ENCODE measurements around the gene MMRN1.
"Not testable (repeated sequence)": the region's sequence is repeated elsewhere in the genome, so short reads cannot be mapped to it uniquely, and the experiment has no call there.

Gene MMRN1, protein sequence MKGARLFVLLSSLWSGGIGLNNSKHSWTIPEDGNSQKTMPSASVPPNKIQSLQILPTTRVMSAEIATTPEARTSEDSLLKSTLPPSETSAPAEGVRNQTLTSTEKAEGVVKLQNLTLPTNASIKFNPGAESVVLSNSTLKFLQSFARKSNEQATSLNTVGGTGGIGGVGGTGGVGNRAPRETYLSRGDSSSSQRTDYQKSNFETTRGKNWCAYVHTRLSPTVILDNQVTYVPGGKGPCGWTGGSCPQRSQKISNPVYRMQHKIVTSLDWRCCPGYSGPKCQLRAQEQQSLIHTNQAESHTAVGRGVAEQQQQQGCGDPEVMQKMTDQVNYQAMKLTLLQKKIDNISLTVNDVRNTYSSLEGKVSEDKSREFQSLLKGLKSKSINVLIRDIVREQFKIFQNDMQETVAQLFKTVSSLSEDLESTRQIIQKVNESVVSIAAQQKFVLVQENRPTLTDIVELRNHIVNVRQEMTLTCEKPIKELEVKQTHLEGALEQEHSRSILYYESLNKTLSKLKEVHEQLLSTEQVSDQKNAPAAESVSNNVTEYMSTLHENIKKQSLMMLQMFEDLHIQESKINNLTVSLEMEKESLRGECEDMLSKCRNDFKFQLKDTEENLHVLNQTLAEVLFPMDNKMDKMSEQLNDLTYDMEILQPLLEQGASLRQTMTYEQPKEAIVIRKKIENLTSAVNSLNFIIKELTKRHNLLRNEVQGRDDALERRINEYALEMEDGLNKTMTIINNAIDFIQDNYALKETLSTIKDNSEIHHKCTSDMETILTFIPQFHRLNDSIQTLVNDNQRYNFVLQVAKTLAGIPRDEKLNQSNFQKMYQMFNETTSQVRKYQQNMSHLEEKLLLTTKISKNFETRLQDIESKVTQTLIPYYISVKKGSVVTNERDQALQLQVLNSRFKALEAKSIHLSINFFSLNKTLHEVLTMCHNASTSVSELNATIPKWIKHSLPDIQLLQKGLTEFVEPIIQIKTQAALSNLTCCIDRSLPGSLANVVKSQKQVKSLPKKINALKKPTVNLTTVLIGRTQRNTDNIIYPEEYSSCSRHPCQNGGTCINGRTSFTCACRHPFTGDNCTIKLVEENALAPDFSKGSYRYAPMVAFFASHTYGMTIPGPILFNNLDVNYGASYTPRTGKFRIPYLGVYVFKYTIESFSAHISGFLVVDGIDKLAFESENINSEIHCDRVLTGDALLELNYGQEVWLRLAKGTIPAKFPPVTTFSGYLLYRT

DNA sequence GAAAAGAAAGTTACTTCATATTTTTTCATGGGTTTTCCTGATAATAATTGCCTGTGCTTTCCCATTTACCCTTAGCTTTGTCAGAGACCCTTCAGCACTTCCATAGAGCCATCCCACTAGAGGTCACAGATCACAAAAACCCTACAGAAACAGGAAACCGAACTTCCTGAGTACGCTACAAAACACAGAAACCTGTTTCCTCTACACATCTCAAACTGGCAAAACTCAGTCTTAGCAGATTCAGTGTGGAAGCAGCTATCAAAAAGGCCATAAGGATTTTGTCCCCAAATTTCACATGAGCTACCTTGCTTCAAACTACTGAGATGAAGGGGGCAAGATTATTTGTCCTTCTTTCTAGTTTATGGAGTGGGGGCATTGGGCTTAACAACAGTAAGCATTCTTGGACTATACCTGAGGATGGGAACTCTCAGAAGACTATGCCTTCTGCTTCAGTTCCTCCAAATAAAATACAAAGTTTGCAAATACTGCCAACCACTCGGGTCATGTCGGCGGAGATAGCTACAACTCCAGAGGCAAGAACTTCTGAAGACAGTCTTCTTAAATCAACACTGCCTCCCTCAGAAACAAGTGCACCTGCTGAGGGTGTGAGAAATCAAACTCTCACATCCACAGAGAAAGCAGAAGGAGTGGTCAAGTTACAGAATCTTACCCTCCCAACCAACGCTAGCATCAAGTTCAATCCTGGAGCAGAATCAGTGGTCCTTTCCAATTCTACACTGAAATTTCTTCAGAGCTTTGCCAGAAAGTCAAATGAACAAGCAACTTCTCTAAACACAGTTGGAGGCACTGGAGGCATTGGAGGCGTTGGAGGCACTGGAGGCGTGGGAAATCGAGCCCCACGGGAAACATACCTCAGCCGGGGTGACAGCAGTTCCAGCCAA is at the start of gene MMRN1:
Gene MMRN1 (plus strand): TSS at position 206 of the 902 bp plus-strand sequence. CDS start 118 bp downstream, at position 324.
- DNase-seq (ENCODE audit: low read depth in 2 of 3, low spot score in 2 of 3), result no peak

DNA sequence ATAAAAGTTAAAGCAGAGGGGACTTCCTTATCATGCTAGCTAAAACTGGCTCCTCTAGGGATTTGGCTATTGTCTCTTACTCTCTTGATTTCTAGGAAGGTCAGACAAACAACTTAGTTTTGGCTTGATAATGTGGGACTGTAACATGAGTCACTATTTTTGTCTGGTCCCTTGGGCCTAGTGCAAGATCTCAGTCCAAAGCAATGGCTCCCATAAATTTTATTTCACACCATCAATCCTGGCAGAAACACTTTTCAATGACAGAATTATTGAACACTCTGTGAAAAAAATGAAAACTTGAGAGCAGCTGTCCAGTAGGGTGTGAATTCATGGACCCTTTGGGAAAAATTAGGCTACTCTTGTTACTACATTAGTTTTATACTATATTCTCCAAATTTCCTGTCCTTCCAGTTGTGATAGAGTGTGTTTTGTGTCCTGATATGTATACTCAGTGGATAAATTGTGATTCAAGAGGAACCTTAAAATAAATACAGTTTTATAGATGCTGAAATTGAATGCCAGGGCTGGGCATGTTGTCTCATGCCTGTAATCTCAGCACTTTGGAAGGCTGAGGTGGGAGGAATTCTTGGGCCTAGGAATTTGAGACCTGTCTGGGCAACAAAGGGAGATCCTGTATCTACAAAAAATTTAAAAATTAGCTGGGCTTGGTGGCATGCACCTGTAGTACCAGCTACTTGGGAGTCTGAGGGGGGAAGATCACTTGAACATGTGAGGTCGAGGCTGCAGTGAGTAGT is 46.9 kb upstream of the MMRN1 start:
- no peak for DNase-seq (ENCODE audit: low read depth in 2 of 3, low spot score in 2 of 3)

DNA sequence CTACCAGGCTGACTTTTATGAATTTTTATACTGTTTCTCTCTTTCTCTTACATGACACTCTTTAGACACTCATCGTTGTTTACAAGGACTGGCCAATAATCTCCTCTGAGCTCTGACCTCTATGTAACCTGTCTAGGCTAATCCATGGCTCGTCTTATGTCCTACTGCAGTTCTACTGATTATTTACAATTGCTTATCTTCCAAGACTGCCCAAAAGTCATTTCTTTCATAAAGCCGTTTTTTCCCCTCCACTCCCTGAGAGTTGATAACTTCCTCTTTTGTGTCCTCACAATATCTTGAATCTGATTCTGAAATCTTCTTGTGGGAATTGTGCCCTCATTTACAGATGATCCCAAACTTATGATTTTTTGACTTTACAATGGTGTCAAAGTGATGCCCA is 39.4 kb upstream of the MMRN1 start:
- DNase-seq (ENCODE audit: low read depth in 2 of 3, low spot score in 2 of 3), result no peak

DNA sequence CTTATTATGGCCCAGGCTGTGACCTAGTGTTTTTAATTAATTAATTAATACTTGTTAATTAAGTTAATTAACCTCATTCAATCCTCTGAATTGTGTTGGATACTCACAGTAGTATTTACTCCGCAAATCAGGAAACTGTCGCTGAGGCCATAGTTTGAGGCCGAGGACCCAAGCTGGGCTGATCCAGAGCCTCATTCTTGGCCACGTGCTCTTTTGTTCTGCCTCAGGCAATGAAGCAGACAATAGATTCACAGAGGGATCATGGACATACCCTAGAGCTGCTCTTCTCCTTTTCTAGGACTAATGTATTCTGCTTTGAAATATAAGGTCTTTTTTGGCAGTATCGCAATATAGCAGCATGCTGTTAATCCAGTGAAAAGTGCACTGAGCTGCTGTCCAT is 33.7 kb upstream of the MMRN1 start:
- no peak for DNase-seq (ENCODE audit: low read depth in 2 of 3, low spot score in 2 of 3)

DNA sequence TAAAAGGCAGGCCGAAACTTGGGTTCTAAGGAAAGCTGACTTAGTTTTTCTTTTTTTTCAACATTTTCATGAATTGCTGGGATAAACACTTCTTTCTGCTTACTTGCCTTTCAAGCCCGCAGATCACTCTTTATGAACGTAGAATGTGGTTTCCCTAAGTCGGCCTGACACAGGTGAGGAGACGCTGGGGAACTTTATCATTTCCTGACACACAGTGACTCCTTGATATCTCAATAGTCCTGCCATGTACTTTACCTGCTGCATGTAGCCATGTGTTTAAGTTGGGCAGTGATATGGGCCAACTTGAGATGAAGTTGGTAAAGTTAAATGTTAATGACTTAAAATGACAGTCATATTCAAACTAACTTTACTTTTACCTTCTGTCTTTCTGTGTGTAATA is 31.1 kb upstream of the MMRN1 start:
- DNase-seq (ENCODE audit: low read depth in 2 of 3, low spot score in 2 of 3), result no peak

DNA sequence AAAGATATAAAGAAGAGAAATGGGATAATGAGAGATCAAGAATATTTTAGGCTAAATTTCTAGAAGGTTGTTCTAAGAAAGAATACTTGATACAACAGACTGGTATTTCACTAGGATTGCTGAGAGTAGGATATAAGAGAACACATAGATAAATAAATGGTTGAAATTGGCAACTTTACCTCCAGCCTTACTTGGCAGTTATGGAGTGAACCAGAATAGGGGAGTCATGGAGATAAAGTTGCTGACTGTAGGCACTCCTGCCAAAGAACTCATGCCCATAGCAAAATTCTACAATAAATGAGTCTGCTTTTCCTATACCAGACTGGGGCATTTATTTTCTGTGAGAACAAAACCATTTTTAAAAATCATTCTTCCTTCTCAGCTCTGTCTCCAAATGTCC is 26.4 kb upstream of the MMRN1 start:
- no peak for DNase-seq (ENCODE audit: low read depth in 2 of 3, low spot score in 2 of 3)

DNA sequence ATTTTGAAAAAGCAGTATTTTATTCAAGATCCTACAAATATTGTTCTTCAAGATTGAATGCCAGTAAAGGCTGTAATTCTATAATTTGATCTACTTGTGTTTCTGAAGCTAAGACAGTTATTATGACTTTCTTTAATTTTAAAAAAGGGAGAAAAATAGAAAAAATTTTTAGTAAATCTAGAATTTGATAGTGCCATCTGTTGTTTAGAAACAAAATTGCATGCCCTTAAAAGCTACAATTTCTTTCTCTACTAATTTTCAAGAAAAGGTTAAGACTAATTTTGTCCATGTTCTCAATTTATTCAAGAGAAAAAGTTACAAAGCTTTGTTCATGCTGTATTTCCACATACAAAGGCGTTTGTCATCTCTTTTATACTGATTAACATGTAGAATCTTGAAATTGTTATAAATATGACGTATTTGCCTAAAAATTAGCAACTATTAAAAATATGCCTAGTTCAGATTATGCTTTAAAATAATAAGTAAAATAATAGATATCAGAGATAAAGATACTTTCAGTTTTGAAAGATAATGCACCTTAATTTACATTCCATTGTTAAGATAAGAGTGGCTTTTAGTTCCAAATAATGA is 25.6 kb upstream of the MMRN1 start:
- DNase-seq (ENCODE audit: low read depth in 2 of 3, low spot score in 2 of 3), result no peak

DNA sequence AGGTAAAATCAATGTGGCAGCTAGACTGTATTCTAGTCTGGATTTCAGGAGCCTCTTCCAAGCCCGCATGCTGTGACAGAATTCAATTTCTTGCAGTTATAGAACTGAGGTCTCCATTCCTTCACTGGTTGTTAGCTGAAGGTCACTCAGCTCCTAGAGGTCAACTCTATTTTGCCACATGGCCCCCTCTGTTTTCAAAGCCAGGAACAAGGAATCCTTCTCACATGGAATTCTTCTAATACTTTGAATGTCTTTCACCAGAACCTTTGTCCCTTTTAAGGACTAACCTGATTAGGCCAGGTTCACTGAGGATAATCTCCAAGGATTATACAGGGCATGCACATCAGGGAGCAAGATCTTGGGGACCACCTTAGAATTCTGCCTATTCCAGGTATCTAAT is 23.4 kb upstream of the MMRN1 start:
- DNase-seq (ENCODE audit: low read depth in 2 of 3, low spot score in 2 of 3), result no peak

DNA sequence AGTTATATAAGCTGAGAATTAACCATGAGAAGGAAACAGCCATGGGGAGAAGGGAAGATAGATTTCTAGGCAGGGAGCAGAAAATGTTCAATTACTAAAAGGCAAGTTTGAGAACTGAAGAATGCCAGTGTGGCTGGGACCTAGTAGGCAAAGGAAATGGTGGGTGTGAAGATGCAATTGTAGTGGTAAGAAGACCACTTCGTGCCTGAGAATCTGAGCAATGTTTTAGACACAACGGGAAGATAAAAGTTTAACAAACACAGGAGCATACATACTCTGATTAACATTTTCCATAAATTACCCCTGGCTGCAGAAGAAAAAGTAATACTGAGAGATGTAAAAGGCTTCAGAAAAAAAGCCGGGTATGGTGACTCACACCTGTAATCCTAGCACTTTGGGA is 18.1 kb upstream of the MMRN1 start:
- no peak for DNase-seq (ENCODE audit: low read depth in 2 of 3, low spot score in 2 of 3)

DNA sequence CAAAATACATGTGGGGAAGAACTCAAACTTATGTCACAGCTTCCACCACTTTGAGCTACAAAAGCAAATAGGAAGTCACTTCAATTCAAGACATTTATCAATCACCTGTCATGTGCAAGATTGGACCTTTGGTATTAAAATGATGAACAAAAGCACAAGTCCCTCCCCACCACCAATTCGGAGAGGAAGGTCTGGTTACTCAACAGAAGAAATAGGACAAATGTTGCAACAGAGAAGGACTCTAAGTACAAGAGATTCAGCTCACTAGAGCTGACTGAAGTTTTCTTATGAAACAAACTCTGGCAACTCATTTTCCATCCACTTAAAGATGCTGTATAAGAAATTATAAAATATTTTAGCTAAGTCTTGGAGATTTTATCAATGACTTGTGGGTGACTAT is 16.0 kb upstream of the MMRN1 start:
- no peak for DNase-seq (ENCODE audit: low read depth in 2 of 3, low spot score in 2 of 3)

DNA sequence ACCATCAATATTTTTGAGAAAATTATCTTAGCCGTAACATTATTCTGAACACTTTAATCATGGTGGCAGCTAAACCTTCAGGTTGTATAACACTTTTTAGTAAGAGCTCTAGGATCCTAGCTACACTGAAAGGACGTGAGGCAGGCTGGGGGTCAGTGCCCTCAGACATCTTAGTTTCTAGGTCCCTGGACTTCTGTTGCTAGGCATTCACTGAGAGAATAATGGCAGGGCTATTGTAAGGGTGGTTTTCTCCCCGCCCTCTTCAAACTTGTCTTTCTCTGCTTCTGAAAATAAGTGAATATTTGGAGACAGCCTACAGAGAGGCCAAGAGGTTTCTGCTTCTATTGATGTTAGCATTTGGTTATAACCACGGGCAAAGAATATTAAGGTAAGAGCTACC is 15.4 kb upstream of the MMRN1 start:
- DNase-seq (ENCODE audit: low read depth in 2 of 3, low spot score in 2 of 3), result no peak

DNA sequence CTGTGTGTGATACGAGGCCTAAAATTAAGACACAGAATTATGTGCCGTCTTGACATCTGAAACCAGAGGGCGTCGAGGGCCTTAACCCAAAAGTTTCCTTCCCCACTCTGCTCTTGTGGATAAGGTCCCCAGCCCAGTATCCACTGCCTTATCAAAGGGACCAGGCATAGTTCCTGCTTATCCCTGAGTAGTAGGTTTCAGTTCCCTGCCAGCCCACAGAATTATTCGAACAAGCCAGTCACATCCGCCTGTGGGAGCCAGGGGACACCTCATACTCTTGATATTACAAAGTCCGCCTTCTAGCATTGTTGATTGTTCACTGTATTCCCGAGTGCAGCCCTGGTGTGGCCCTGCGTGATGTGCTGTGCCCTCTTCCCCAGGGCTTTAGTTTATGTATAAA is 5.4 kb upstream of the MMRN1 start:
- no peak for DNase-seq (ENCODE audit: low read depth in 2 of 3, low spot score in 2 of 3)

DNA sequence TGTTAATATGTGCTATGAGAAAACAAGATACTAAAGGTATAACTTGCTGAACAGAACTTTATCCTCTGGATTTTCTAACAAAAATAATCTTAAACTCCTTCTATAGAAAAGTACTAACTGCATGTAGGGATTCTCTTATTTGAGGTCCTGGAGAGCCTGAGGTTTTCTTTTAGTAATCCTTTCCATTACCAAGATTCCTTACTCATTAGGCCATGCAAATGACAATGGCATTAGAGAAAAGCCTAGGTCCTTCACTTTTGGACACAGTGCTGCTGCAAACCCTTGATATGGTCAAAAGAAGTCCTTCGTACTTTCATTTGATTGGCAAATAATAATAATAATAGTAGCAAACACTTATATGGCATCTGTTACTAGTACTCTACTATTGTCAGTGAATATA is 3.2 kb downstream of the MMRN1 start:
- no peak for DNase-seq (ENCODE audit: low read depth in 2 of 3, low spot score in 2 of 3)

DNA sequence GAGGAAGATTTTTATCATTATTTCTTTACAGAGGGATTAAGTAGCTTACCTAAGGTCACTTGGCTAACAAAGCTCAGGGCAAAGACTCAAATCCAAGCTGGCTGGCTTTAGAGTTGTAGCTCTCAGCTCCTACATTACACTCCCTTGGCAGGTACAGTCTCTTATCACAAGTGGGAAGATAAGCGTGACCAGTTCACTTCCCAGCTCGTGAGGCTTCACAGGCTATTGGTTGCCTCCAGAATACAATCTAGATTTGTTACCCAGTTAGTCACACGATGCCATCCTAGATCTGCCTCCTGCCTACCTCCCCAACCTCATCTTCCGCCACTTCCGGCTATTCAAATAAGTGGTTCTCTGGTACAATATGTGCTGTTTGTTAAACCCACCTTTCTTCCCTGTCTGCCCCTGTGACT is 3.7 kb downstream of the MMRN1 start:
- DNase-seq (ENCODE audit: low read depth in 2 of 3, low spot score in 2 of 3), result no peak

DNA sequence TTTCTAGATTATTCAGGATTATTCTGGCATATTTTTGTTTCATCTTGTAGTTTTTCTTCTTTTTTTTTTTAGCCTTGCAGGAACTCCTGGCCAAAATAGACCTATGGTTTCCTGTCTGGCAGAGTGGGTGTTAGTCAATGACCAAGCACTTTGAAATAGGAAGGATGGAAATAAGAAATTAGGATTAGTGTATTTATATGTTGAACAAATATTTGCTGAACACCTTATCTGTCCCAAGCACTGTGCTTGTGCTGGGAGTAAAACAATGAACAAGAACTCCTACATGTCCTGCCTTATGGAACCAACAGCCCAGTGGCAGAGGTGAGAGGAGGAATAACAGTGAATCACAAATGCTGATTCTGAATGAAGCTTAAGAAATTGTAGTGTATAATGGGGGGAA is 4.5 kb downstream of the MMRN1 start:
- DNase-seq (ENCODE audit: low read depth in 2 of 3, low spot score in 2 of 3), result no peak

DNA sequence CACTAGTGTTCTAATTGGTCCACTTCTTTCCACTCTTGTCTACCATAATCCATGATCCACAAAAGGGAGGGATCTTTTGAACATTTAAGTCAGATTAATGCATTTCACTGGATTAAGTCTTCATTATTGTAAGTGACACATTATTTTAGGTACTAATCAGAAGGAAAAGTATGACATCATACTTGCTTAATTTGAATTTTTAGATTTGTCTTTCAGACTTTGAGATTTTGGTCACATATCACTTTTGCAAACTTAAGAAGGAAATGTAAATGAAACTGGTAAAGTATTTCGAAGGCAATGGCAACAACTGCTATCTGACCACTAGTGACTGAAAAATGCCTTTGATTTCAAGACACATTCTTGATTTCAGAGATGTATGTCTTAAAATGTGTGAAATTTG is 5.2 kb downstream of the MMRN1 start:
- no peak for DNase-seq (ENCODE audit: low read depth in 2 of 3, low spot score in 2 of 3)

DNA sequence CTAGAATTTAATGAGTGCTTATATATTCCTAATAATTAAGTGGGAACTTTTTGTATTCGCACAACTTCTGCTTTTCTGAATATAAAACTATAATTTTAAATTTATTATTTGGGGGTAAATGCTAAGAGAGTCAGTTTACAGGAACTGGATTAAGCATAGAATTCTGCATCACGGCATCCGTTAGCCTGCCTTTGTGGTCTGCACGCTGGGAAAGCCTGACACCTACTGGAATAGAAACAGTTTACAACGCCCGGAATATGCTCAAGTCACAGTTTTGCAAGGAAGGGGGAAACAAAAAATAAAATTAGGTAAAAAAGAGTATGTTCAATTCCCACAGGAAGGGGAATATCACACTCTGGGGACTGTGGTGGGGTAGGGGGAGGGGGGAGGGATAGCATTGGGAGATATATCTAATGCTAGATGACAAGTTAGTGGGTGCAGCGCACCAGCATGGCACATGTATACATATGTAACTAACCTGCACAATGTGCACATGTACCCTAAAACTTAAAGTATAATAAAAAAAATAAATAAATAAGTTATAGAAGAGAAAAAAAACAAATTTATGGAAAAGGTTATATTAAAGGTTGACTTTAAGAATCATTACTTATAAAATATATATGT is 7.3 kb downstream of the MMRN1 start:
- not testable (repeated sequence) for DNase-seq (ENCODE audit: low read depth in 2 of 3, low spot score in 2 of 3)

DNA sequence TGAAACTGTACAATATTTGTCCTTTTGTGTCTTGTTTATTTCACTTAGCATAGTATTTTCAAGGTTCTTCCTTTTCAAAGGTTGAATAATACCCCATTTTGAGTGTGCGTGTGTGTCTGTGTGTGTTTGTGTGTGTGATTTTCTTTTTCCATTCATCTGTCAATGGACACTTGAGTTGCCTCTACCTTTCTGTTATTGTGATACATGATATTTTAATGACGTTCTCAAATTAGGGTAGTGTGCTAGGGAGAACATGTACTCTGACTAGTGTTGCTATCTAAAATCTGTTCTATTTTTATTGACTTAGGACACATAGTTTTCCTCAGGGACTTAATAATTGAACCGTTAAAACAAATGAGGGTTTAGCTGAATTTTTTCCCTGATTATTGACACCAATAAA is 9.9 kb downstream of the MMRN1 start:
- no peak for DNase-seq (ENCODE audit: low read depth in 2 of 3, low spot score in 2 of 3)

DNA sequence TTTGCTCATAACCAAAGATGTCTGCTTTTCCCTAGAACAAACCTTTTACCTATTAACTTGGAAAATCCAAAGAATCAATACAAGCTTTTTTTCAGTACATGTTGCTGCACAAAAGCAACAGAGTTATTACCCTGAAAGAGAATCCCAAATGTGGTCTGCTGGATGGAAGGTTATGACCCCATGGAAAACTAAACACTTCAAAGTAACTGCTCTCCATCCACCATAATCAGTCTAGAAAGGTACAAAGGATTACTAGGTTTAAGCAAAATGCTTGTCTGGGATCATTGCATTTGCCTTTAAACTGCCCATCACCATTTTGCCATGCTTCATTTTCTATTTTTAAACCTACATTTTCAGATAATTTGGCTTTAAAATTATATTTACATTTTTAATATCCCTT is 11.7 kb downstream of the MMRN1 start:
- DNase-seq (ENCODE audit: low read depth in 2 of 3, low spot score in 2 of 3), result no peak

Measured in activated CD8-positive, alpha-beta memory T cell treated with anti-CD3 and anti-CD28 coated beads for 48 hours (primary cell).